Measurements from ENCODE around the gene PROX1. TPM values are rescaled to one million over a fixed set of nuclear protein-coding genes. Genes with fewer than 3 reads are reported as not detected.

The PROX1 gene, protein sequence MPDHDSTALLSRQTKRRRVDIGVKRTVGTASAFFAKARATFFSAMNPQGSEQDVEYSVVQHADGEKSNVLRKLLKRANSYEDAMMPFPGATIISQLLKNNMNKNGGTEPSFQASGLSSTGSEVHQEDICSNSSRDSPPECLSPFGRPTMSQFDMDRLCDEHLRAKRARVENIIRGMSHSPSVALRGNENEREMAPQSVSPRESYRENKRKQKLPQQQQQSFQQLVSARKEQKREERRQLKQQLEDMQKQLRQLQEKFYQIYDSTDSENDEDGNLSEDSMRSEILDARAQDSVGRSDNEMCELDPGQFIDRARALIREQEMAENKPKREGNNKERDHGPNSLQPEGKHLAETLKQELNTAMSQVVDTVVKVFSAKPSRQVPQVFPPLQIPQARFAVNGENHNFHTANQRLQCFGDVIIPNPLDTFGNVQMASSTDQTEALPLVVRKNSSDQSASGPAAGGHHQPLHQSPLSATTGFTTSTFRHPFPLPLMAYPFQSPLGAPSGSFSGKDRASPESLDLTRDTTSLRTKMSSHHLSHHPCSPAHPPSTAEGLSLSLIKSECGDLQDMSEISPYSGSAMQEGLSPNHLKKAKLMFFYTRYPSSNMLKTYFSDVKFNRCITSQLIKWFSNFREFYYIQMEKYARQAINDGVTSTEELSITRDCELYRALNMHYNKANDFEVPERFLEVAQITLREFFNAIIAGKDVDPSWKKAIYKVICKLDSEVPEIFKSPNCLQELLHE
- total RNA-seq, result 13.8 and 16.7 TPM in 2 replicates

GRCh38 chr1:213987927-213988506 is at the start of gene PROX1:
Gene PROX1, plus strand, starts transcription at chr1:213987973. Its CDS starts 8,563 bp downstream, at chr1:213996536.

Data from vein endothelial cell (primary cell).